MG63 (cell line): Measurements from ENCODE around the gene LILRA6. TPM values are rescaled to one million over a fixed set of nuclear protein-coding genes. Genes with fewer than 3 reads are reported as not detected.

Experiments used
- DNase-seq: peaks from one replicate; pipeline ENCODE4 v3.0.0-alpha.2; 2020
- H3K27me3 ChIP-seq: fragments of 250-450 bp; sonication (Bioruptor Pico); 2 replicates; pipeline ENCODE4 v1.5.1; 2020; ENCODE audit warnings: mild to moderate bottlenecking, moderate library complexity
- H3K36me3 ChIP-seq: fragments of 250-450 bp; sonication (Bioruptor Pico); 2 replicates; pipeline ENCODE4 v1.5.1; 2020; ENCODE audit warnings: mild to moderate bottlenecking, moderate library complexity
- H3K4me3 ChIP-seq: fragments of 250-450 bp; sonication (Bioruptor Pico); 2 replicates; pipeline ENCODE4 v1.5.1; 2020; ENCODE audit warnings: mild to moderate bottlenecking, moderate library complexity
- H3K9me3 ChIP-seq: fragments of 250-450 bp; sonication (Bioruptor Pico); 2 replicates; pipeline ENCODE4 v1.5.1; 2020; ENCODE audit warnings: mild to moderate bottlenecking, moderate library complexity
- total RNA-seq: library from RNA; depleted of rRNA; stranded (reverse); fragments of >200 nt; shearing (Covaris generic); gene quantifications from 2 replicates; pipeline ENCODE4 v1.2.3, GENCODE V29; 2014; ENCODE audit warnings: low replicate concordance; rRNA removed

LILRA6 gene
- total RNA-seq, 1 experiment from 2014 or later = not detected

GRCh38 chr19:54188215-54188871 is 54.2 kb downstream of the LILRA6 start:
- Histone ChIP-seq H3K27me3 (no peaks in the 10 kb centered on the region), H3K4me3 (peak overlapping the region; percentile 84), H3K9me3 (no peaks in the 10 kb centered on the region), H3K36me3 (peaks cover 15% of the 10 kb centered on the region)
- no peak for DNase-seq

DNA sequence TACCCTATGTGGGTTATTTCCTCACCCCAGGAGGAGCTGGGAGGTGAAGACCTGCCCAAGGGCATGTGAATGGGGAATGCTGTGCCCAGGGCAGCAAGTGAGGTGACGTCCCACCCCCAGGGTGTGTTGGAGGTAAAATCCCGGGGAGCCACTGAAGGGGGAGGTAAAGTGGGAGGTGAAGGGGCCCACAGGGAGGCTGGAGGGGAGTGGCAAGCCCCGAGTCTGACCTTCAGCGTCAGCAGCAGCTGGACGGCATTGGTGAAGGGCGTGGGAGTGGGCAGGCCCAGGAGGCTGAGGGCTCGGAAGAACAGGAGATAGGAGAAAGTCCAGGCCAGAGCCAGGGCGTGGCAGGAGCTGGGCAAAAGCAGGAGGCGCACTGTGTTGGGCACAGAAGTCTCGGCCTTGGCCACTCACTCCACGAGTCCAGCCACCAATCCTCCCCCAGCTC is 55.6 kb downstream of the LILRA6 start:
- H3K9me3 ChIP-seq = no peaks in the 10 kb centered on the region
- DNase-seq = no peak
- H3K27me3 ChIP-seq = no peaks in the 10 kb centered on the region
- no peak overlapping the region for H3K4me3 ChIP-seq
- H3K36me3 ChIP-seq = peaks cover 7% of the 10 kb centered on the region

Other genes starting within 250 kb of the LILRA6 start
- not detected in 2 replicates for gene VSTM1, start 178.9 kb downstream of the LILRA6 start, total RNA-seq
- gene TARM1, start 161.4 kb downstream of the LILRA6 start, total RNA-seq = not detected in 2 replicates
- gene OSCAR, start 142.0 kb downstream of the LILRA6 start, total RNA-seq = not detected in 2 replicates
- gene NDUFA3, start 139.9 kb downstream of the LILRA6 start, total RNA-seq = 4.8 and 23.1 TPM in 2 replicates
- gene TFPT, start 127.1 kb downstream of the LILRA6 start, total RNA-seq = 23.9 and 36.5 TPM in 2 replicates
- 88.3 and 112 TPM in 2 replicates for gene PRPF31, start 127.0 kb downstream of the LILRA6 start, total RNA-seq
- 9.0 and 38.0 TPM in 2 replicates for gene CNOT3, start 105.0 kb downstream of the LILRA6 start, total RNA-seq
- gene LENG1, start 83.1 kb downstream of the LILRA6 start, total RNA-seq = 11.1 and 18.2 TPM in 2 replicates
- not detected in 2 replicates for gene TMC4, start 69.6 kb downstream of the LILRA6 start, total RNA-seq
- gene MBOAT7, start 53.2 kb downstream of the LILRA6 start, total RNA-seq = 15.7 and 43.2 TPM in 2 replicates
- gene TSEN34, start 51.5 kb downstream of the LILRA6 start, total RNA-seq = 68.7 and 103 TPM in 2 replicates
- gene RPS9, start 41.9 kb downstream of the LILRA6 start, total RNA-seq = 3,013 and 3,637 TPM in 2 replicates
- not detected in 2 replicates for gene LILRB3, start 19.8 kb downstream of the LILRA6 start, total RNA-seq
- not detected in 2 replicates for gene LILRB5, start 14.5 kb upstream of the LILRA6 start, total RNA-seq
- not detected in 2 replicates for gene LILRB2, start 38.3 kb upstream of the LILRA6 start, total RNA-seq
- not detected in 2 replicates for gene LILRA5, start 70.4 kb upstream of the LILRA6 start, total RNA-seq
- not detected in 2 replicates for gene LILRA4, start 96.4 kb upstream of the LILRA6 start, total RNA-seq
- gene LAIR1, start 122.1 kb upstream of the LILRA6 start, total RNA-seq = not detected in 2 replicates
- gene TTYH1, start 172.7 kb upstream of the LILRA6 start, total RNA-seq = not detected in 2 replicates
- gene LENG8, start 206.4 kb upstream of the LILRA6 start, total RNA-seq = 5.2 and 6.6 TPM in 2 replicates
- 8.6 and 12.4 TPM in 2 replicates for gene LENG9, start 221.0 kb upstream of the LILRA6 start, total RNA-seq
- 4.1 and 10.1 TPM in 2 replicates for gene CDC42EP5, start 230.5 kb upstream of the LILRA6 start, total RNA-seq